Measurements from ENCODE around the gene RPSA. TPM values are rescaled to one million over a fixed set of nuclear protein-coding genes. Genes with fewer than 3 reads are reported as not detected.
"Not testable (repeated sequence)": the region's sequence is repeated elsewhere in the genome, so short reads cannot be mapped to it uniquely, and the experiment has no call there.

RPSA gene
- total RNA-seq, 2 donors from 2014 or later: 555 to 696 TPM

DNA sequence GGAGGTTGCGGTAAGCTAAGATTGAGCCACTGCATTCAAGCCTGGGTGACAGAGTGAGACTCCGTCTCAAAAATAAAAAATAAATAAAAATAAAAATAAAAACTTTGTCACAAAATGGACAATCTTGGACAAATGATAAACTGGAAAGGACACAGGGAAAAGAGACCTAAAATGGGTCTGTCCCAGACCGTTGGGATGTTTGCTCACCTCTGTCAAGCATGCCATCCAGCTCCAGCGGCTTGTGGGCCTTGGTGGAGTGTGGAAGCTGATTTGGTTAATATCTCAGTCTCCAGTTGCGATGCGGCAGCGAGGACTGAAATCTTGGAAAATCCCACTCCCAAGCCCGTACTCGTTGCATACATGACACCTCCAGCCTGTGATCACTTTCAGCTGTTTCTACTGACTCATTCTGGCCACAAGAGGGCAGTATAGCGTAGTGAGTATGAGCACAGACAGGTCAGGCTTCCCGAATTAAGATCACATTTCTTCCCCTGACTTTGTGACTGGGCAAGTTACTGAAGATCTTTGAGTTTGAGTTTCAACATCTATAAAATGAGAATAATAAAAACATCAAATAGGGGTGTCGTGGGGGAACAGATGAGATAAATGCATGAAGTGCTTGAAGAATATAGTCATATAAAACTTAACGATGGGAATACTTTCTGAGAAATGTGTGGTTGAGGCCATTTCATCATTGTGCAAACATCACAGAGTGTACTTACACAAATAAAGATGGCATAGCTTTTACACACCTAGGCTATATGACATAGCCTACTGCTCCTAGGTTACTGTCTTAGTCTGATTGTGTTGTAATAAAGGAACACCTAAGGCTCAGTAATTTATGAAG is 41.3 kb downstream of the RPSA start:
- Histone ChIP-seq H3K27me3 (no peaks in the 10 kb centered on the region), H3K36me3 (replicated peaks in 1 of 2; ENCODE audit: insufficient read depth in 1 of 2, low read depth in 2 of 2) (no peaks in the 10 kb centered on the region), H3K27ac (no peak overlapping the region), H3K4me3 (no peak overlapping the region), H3K4me1 (peaks cover 8% of the 10 kb centered on the region), H3K9me3 (no peaks in the 10 kb centered on the region)
- intact Hi-C loops (cut with DNase I): no loop called here
- DNase-seq (peak; percentile 73 to 84 (median 81)), ATAC-seq (peak; percentile 95)
- 17 to 20% methylated on average over 11 to 13 of the region's 13 CpGs for WGBS, 2 donors
- no peak for TF ChIP-seq POLR2A (IDR thresholded peaks at IDR 0.05)
- TF ChIP-seq, protein P1, sequence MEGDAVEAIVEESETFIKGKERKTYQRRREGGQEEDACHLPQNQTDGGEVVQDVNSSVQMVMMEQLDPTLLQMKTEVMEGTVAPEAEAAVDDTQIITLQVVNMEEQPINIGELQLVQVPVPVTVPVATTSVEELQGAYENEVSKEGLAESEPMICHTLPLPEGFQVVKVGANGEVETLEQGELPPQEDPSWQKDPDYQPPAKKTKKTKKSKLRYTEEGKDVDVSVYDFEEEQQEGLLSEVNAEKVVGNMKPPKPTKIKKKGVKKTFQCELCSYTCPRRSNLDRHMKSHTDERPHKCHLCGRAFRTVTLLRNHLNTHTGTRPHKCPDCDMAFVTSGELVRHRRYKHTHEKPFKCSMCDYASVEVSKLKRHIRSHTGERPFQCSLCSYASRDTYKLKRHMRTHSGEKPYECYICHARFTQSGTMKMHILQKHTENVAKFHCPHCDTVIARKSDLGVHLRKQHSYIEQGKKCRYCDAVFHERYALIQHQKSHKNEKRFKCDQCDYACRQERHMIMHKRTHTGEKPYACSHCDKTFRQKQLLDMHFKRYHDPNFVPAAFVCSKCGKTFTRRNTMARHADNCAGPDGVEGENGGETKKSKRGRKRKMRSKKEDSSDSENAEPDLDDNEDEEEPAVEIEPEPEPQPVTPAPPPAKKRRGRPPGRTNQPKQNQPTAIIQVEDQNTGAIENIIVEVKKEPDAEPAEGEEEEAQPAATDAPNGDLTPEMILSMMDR (IDR thresholded peaks at IDR 0.05): peak; percentile 77 to 89 (median 82)

DNA sequence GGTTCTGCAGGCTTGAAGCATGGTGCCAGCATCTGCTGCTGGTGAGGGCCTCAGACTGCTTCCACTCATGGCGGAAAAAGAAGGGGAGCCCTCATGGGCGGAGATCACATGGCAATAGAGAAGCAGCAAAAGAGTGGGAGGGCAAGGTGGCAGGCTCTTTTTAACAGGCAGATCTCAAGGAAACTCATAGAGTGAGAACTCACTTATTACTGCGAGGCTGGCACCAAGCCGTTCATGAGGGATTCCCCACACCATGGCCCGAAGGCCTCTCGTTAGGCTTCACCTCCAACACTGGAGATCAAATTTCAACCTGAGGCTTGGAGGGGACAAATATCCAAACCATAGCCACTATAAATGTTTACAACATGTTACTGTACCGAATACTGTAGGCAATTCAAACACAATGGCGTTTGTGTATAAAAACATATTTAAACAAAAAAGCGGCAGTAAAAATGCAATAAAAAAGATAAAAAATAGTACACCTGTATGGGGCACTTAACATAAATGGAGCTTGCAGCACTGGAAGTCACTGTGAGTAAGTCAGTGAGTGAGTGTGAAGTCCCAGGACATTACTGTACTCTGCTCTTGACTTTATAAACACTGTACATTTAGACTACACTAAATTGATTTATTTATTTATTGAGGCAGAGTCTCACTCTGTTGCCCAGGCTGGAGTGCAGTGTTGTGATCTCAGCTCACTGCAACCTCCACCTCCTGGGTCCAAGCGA is 42.1 kb downstream of the RPSA start:
- TF ChIP-seq, protein P1 (IDR thresholded peaks at IDR 0.05): no peak
- TF ChIP-seq POLR2A (IDR thresholded peaks at IDR 0.05): no peak
- DNase-seq: no peak
- Histone ChIP-seq H3K4me3 (no peak overlapping the region), H3K27ac (no peak overlapping the region), H3K27me3 (no peaks in the 10 kb centered on the region), H3K4me1 (peaks cover 8% of the 10 kb centered on the region), H3K36me3 (replicated peaks in 1 of 2; ENCODE audit: insufficient read depth in 1 of 2, low read depth in 2 of 2) (no peaks in the 10 kb centered on the region), H3K9me3 (no peaks in the 10 kb centered on the region)
- no peak for ATAC-seq
- WGBS, 2 donors: 63 to 77% methylated on average over 10 of the region's 10 CpGs
- intact Hi-C loops (cut with DNase I): no loop called here

DNA sequence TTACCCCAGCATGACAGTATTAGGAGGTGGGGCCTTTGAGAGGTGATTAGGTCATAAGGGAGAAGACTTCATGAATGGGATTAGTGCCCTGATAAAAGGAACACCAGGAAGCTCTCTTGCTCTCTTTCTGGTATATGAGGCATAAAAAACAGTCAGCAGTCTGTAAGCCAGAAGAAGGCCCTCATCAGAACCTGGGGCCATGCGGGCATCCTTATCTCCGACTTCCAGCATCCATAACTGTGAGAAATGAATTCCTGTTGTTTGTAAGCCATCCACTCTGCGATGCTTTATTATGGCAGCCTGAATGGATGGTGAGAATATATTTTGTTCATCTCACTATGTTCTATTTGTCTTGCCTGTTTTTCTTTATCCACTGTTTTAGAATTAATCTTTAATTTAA is 43.3 kb downstream of the RPSA start:
- intact Hi-C loops (cut with DNase I): no loop called here
- peaks cover 8% of the 10 kb centered on the region for H3K4me1 ChIP-seq
- ATAC-seq: no peak
- no peak for DNase-seq
- 60 to 75% methylated on average over 3 of the region's 3 CpGs for WGBS, 2 donors
- TF ChIP-seq, protein P1 (IDR thresholded peaks at IDR 0.05): no peak
- TF ChIP-seq POLR2A (IDR thresholded peaks at IDR 0.05): no peak
- no peak overlapping the region for H3K27ac ChIP-seq
- no peaks in the 10 kb centered on the region for H3K27me3 ChIP-seq
- H3K9me3 ChIP-seq: no peaks in the 10 kb centered on the region
- H3K4me3 ChIP-seq: no peak overlapping the region
- no peaks in the 10 kb centered on the region for H3K36me3 ChIP-seq (replicated peaks in 1 of 2; ENCODE audit: insufficient read depth in 1 of 2, low read depth in 2 of 2)

DNA sequence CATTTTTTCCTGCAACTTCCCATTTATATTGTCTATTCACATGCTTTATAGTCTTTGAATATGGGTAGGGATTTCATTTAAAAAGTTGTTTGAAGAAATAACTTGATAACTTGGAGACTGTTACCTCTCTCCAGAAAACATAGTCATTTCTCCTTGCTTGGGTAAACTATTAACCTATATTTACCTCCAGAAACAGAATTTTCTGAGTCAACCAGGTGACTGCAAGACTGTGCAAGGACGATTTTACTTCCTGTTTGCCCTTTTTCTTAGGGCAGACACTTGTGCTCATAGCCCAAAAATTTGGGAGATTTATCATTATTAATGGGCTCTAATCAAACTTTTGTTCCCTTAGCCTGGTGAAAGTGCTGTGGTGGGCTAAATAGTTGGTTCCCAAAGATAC is 46.6 kb downstream of the RPSA start:
- H3K4me1 ChIP-seq: peaks cover 2% of the 10 kb centered on the region
- no peaks in the 10 kb centered on the region for H3K36me3 ChIP-seq (replicated peaks in 1 of 2; ENCODE audit: insufficient read depth in 1 of 2, low read depth in 2 of 2)
- no peak overlapping the region for H3K27ac ChIP-seq
- H3K4me3 ChIP-seq: no peak overlapping the region
- no peak for ATAC-seq
- no peak for TF ChIP-seq POLR2A (IDR thresholded peaks at IDR 0.05)
- TF ChIP-seq, protein P1 (IDR thresholded peaks at IDR 0.05): no peak
- H3K27me3 ChIP-seq: no peaks in the 10 kb centered on the region
- DNase-seq: no peak
- intact Hi-C loops (cut with DNase I): no loop called here
- 4 to 16% methylated on average over 1 of the region's 1 CpG for WGBS, 2 donors
- no peaks in the 10 kb centered on the region for H3K9me3 ChIP-seq

DNA sequence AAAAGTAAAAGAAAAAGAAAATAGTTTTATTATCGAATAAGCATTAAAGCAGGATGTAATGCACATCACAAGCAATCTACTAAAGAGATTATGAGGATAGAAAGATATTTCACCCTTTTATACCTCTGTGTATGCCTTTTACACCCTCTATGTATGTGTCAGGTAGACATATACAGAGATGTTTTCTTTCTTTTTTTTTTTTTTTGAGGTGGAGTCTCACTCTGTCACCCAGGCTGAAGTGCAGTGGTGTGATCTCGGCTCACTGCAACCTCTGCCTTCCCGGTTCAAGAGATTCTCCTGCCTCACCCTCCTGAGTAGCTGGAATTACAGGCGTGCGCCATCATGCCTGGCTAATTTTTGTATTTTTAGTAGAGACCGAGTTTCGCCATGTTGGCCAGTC is 47.4 kb downstream of the RPSA start:
- ATAC-seq; H3K4me3 ChIP-seq; H3K4me1 ChIP-seq; H3K9me3 ChIP-seq; intact Hi-C loops (cut with DNase I); H3K27me3 ChIP-seq; H3K36me3 ChIP-seq (replicated peaks in 1 of 2; ENCODE audit: insufficient read depth in 1 of 2, low read depth in 2 of 2); H3K27ac ChIP-seq; DNase-seq: not testable (repeated sequence)
- WGBS, 2 donors: 89 to 90% methylated on average over 7 of the region's 7 CpGs
